Measurements from ENCODE around the gene SAMD3.
"Not testable (repeated sequence)": the region's sequence is repeated elsewhere in the genome, so short reads cannot be mapped to it uniquely, and the experiment has no call there.

Gene SAMD3

DNA sequence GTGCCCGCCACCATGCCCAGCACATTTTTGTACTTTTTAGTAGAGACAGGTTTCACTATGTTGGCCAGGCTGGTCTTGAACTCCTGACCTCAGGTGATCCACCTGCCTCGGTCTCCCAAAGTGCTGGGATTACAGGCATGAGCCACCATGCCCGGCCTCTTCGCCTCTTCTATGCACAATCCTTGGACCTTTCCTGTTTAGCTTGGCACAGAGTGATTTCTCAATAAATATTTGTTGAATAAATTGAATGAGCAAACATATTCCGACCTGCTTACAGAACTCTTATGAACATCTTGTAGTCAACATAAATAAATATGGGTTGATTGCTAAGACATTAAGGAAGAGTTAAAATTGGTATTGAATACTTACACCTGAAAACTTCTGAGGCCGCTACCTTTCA lies 7.8 kb upstream of the SAMD3 start:
- H3K9me3 Mint-ChIP-seq; H3K4me3 Mint-ChIP-seq; H3K27me3 Mint-ChIP-seq; DNase-seq; H3K36me3 Mint-ChIP-seq (ENCODE audit: low read depth); H3K4me1 Mint-ChIP-seq (ENCODE audit: low read depth); H3K27ac Mint-ChIP-seq: not testable (repeated sequence)

DNA sequence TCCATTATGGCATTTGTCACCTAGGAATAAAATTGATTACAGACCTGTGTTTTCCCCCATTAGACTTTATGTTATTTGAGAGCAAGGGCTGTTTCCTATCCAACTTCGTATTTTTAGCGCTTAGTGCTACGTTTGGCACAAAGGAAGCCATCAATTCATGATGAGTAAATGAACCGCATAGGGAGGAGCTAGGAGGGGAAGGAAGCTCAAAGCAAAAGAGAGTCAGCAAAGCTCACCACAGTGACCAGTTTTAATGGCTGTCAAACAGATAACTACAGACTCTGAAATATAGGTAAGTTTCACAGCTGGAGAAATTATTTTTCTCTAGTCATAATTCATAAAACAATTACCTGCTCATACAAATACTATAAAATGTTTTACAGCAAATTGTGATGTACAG lies 6.9 kb upstream of the SAMD3 start:
- H3K4me3 Mint-ChIP-seq = no peak overlapping the region
- H3K9me3 Mint-ChIP-seq = peaks cover 5% of the 10 kb centered on the region
- H3K27ac Mint-ChIP-seq = no peak overlapping the region
- peaks cover 5% of the 10 kb centered on the region for H3K4me1 Mint-ChIP-seq (ENCODE audit: low read depth)
- no peak for DNase-seq
- no peaks in the 10 kb centered on the region for H3K36me3 Mint-ChIP-seq (ENCODE audit: low read depth)
- no peaks in the 10 kb centered on the region for H3K27me3 Mint-ChIP-seq

DNA sequence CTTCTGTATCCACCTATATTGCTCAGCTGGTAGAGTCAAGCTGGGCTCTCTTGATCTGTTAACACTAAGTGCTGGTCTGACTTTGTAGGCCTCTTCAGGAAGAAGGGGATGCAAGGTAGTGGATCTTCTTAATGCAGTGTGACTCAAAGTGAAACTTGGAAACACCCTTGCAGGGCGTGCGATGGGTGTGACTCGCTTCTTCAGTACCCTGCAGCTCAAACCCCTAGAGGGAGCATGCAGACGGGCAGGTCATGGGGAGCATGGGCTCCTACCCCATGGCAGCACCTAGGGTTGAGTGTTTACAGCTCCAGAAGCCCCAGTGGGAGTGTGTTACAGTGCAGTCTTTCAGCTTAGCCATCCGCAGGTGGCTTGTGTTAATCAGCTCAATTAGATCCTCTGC lies 757 bp upstream of the SAMD3 start:
- H3K27ac Mint-ChIP-seq = peak overlapping the region; percentile 61
- peak; percentile 60 for DNase-seq
- no peaks in the 10 kb centered on the region for H3K36me3 Mint-ChIP-seq (ENCODE audit: low read depth)
- peaks cover 5% of the 10 kb centered on the region for H3K9me3 Mint-ChIP-seq
- H3K27me3 Mint-ChIP-seq = no peaks in the 10 kb centered on the region
- peaks cover 36% of the 10 kb centered on the region for H3K4me1 Mint-ChIP-seq (ENCODE audit: low read depth)
- no peak overlapping the region for H3K4me3 Mint-ChIP-seq

DNA sequence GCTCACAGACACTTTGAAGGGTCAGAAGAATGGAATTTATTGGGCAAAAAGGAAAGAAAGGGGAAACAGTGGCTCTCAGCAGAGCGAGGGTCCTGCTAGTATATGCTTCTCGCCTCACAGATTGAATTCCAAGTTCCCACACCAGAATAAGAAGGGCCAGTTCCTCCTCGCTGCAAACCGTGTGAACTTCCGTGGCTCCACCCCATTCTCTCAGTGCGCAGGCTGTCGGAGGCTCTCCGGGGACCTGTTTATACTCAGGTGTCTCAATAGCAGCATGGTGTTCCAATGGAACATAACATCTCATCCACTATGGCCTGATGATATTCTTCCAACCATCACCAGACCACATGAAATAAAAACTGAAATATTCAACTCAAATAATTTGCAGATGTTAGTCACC lies 4.6 kb downstream of the SAMD3 start:
- H3K36me3 Mint-ChIP-seq (ENCODE audit: low read depth) = no peaks in the 10 kb centered on the region
- H3K27ac Mint-ChIP-seq = no peak overlapping the region
- H3K4me3 Mint-ChIP-seq = no peak overlapping the region
- H3K27me3 Mint-ChIP-seq = no peaks in the 10 kb centered on the region
- DNase-seq = no peak
- peaks cover 69% of the 10 kb centered on the region for H3K4me1 Mint-ChIP-seq (ENCODE audit: low read depth)
- no peaks in the 10 kb centered on the region for H3K9me3 Mint-ChIP-seq

DNA sequence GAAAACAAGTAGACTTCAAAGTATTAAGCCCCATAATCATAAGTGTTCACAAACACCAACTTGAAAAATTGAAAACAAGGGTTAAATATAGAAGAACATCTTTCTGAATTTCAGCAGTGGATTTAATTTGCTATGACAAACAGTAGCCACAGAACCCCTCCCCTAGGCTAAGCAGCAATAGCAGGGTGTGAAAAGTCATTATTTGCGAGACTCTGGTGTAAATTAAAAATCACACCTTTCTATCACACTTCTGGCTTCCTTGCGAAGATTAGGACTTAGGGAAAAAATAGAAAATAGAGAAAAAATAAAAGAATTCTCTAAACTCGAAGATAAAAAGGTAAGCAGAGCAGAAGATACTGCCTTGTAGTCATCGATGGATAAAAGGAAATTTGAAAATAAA lies 6.1 kb downstream of the SAMD3 start:
- Mint-ChIP-seq H3K36me3 (ENCODE audit: low read depth) (peaks cover under 1% of the 10 kb centered on the region), H3K27ac (peak overlapping the region; percentile 26), H3K4me1 (ENCODE audit: low read depth) (peaks cover 71% of the 10 kb centered on the region), H3K27me3 (no peaks in the 10 kb centered on the region), H3K4me3 (no peak overlapping the region), H3K9me3 (no peaks in the 10 kb centered on the region)
- DNase-seq = no peak

DNA sequence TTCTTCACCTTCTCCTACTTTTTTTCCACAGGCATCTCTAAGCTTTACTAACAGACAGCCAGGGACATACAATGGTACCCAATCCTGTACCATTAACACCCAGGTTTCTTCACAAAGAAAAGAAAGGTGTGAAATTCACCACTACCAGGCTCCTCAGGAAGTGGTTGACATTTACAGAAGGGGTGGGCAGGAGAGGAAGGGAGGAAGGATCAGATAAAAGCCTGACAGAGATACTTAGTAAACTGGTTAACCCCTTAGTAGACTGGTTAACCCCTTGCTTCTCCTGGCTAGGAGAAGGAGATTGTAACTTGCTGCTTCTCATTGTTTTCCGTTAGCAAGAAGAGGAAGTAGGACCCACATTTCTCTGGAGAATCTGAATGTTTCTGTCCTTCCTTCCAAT lies 7.2 kb downstream of the SAMD3 start:
- Mint-ChIP-seq H3K27me3 (no peaks in the 10 kb centered on the region), H3K27ac (peak overlapping the region; percentile 72), H3K4me3 (peak overlapping the region; percentile 69), H3K9me3 (no peaks in the 10 kb centered on the region), H3K4me1 (ENCODE audit: low read depth) (peaks cover 73% of the 10 kb centered on the region), H3K36me3 (ENCODE audit: low read depth) (peaks cover 3% of the 10 kb centered on the region)
- DNase-seq = no peak

DNA sequence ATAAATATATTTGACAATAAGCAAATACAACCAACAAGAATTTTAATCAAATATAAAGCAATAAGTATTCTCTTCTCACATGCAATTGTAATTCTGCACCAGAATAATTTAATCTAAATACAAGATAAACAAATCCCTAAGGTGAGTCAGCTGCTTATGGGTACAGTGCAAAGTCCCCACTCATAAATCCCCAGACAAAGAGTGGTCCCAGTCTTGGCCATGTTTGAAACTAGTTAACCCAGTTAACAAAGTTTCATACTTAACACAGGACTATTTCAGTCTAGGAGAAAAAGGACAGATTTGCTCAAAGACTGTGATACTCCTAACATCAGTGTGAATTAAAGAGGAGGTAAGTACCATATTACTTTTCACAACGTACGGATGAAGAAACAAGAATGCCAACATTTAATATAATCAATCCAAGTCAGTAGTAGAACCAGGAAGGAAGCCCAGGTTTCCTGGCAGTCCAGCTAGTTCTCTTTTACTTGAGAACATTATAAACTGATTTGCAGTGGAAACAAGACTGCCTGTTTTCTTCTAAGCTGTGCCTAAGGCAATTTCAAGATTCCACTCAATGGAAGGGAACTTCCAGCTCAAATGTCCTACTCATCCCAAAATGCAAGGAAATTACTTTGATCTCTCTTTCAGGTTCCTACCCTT lies 10.4 kb downstream of the SAMD3 start:
- peak overlapping the region; percentile 32 for H3K27ac Mint-ChIP-seq
- peaks cover 27% of the 10 kb centered on the region for H3K36me3 Mint-ChIP-seq (ENCODE audit: low read depth)
- H3K4me3 Mint-ChIP-seq = peak overlapping the region; percentile 28
- no peaks in the 10 kb centered on the region for H3K9me3 Mint-ChIP-seq
- H3K27me3 Mint-ChIP-seq = no peaks in the 10 kb centered on the region
- no peak for DNase-seq
- peaks cover 64% of the 10 kb centered on the region for H3K4me1 Mint-ChIP-seq (ENCODE audit: low read depth)

DNA sequence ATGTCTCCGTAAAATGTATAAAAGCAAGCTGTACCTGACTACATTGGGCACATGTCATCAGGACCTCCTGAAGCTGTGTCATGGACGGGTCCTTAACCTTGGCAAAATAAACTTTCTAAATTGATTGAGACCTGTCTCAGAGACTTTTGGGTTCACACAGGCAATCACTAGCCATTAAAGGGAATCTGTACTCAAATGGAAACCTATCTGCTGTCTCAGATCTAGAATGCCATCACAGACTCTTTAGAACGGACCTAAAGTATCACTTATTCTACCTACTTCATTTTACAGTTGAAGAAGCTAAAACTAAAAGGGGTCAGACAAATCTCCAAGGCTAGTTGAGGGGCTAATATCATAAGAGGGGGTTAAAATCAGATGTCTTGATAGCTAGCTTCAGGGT lies 11.1 kb downstream of the SAMD3 start:
- peak overlapping the region; percentile 68 for H3K27ac Mint-ChIP-seq
- peak overlapping the region; percentile 43 for H3K4me3 Mint-ChIP-seq
- H3K36me3 Mint-ChIP-seq (ENCODE audit: low read depth) = peaks cover 31% of the 10 kb centered on the region
- peaks cover 63% of the 10 kb centered on the region for H3K4me1 Mint-ChIP-seq (ENCODE audit: low read depth)
- no peak for DNase-seq
- no peaks in the 10 kb centered on the region for H3K27me3 Mint-ChIP-seq
- no peaks in the 10 kb centered on the region for H3K9me3 Mint-ChIP-seq

DNA sequence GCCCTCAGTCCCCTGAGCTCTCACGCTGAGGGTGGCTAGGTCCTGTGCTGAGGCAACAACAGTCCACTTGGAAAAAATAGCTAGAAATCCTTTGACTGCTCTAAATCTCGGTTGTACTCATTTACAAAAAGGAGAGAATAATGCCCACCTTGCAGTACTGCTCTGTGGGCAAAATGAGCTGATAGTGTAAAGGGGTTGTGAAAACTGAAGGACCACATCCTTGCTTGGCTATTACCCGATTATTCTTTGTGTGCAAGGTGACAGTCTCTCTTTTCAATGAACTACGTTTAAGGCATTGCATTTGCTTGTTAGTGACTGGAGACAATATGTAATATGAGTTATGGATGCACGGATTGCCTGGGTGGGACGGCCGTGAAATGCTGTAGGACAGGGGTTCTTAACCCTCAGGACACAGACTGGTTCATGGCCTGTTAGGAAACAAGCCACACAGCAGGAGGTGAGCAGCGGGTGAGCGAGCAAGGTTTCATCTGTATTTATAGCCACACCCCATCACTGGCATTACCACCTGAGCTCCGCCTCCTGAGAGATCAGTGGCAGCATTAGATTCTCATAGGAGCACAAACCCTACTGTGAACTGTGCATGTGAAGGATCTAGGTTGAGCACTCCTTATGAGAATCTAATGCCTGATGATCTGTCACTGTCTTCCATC lies 14.6 kb downstream of the SAMD3 start:
- Mint-ChIP-seq H3K36me3 (ENCODE audit: low read depth) (peaks cover 40% of the 10 kb centered on the region), H3K9me3 (no peaks in the 10 kb centered on the region), H3K4me3 (no peak overlapping the region), H3K27ac (no peak overlapping the region), H3K27me3 (no peaks in the 10 kb centered on the region), H3K4me1 (ENCODE audit: low read depth) (peaks cover 52% of the 10 kb centered on the region)
- no peak for DNase-seq

DNA sequence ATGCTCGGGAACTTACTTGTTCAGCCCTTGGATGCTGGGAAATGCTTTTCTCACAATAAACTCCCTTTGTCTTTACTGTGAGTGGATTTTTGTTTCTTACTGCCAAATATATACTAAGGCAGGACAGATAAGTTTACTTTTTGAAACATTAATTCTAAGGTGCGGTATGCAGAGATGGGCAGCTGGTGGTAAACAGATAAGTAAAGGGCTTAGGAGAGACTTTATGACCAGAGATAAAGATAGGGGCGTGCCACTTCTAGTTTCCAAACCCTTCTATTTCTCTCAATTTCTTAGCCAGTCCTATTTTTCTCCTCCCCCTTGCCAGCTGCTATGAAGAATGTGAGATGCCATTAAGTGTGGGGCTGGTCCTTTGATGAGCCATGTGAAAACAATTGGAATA lies 16.3 kb downstream of the SAMD3 start:
- Mint-ChIP-seq H3K27ac (no peak overlapping the region), H3K4me3 (no peak overlapping the region), H3K36me3 (ENCODE audit: low read depth) (peaks cover 39% of the 10 kb centered on the region), H3K27me3 (no peaks in the 10 kb centered on the region), H3K4me1 (ENCODE audit: low read depth) (peaks cover 43% of the 10 kb centered on the region), H3K9me3 (no peaks in the 10 kb centered on the region)
- no peak for DNase-seq

DNA sequence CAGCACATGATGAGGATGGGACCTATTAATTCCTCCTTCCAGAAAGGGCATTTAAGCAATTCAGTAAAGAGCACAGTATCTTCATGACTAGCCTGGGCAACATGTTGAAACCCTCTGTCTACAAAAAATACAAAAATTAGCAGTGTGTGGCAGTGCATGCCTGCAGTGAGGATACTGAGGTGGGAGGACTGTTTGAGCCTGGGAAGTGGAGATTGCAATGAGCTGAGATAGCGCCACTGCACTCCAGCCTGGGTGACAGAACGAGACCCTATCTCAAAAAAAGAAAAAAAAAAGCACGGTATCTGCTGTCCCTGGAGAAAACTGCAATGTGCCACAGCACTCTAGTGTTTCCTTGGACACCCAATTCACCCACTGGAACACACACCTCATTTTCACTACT lies 18.4 kb downstream of the SAMD3 start:
- Mint-ChIP-seq H3K36me3 (ENCODE audit: low read depth) (peaks cover 39% of the 10 kb centered on the region), H3K4me3 (no peak overlapping the region)

DNA sequence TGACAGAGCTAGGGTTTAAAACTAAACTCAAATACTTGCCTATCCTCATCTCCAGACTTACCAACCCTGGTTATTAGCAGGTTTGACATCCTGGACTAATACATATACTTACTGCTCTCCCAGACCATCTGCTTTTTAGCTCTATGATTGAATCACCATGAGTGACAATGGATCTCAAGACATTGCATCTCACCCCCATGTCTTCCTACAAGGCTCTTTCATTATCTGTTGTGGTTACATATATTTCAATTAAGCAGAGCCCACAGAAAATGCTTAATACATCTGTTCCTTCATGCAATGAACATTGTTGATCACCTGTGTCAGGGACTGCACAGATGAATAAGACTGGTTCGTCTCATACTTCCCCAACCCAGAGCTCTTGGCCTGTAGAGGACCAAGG lies 19.4 kb downstream of the SAMD3 start:
- no peak overlapping the region for H3K27ac Mint-ChIP-seq
- no peak overlapping the region for H3K4me3 Mint-ChIP-seq

More for the DNA sequence above, 18.4 kb downstream of the SAMD3 start:
- no peaks in the 10 kb centered on the region for H3K27me3 Mint-ChIP-seq
- no peaks in the 10 kb centered on the region for H3K9me3 Mint-ChIP-seq
- H3K27ac Mint-ChIP-seq = no peak overlapping the region
- DNase-seq = no peak
- peaks cover 35% of the 10 kb centered on the region for H3K4me1 Mint-ChIP-seq (ENCODE audit: low read depth)

DNA sequence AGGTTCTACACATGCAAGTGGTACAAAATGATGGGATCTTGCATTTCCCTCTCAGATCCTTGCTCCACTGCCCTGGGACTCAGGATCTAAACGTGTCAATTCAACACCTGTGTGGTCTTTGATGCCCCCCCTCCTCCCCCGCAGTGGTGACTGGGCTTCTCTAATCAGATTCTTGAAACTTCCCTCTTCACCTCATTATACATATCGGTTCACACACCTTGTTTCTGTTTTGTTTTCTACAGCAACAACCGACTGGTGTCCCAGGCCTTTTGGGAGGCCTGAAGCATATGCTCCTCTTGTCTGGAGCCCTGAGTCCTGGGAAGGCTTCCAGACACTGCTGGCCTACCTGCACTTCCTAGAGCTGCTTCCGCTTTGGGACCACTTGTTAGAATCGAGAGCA lies 20.0 kb downstream of the SAMD3 start:
- H3K9me3 Mint-ChIP-seq = no peaks in the 10 kb centered on the region
- H3K4me3 Mint-ChIP-seq = peak overlapping the region; percentile 5
- no peak for DNase-seq
- H3K27me3 Mint-ChIP-seq = no peaks in the 10 kb centered on the region
- peaks cover 27% of the 10 kb centered on the region for H3K36me3 Mint-ChIP-seq (ENCODE audit: low read depth)
- peaks cover 42% of the 10 kb centered on the region for H3K4me1 Mint-ChIP-seq (ENCODE audit: low read depth)
- H3K27ac Mint-ChIP-seq = peak overlapping the region; percentile 32

More for the DNA sequence above, 19.4 kb downstream of the SAMD3 start:
- H3K9me3 Mint-ChIP-seq = no peaks in the 10 kb centered on the region
- no peak for DNase-seq
- peaks cover 32% of the 10 kb centered on the region for H3K36me3 Mint-ChIP-seq (ENCODE audit: low read depth)
- peaks cover 39% of the 10 kb centered on the region for H3K4me1 Mint-ChIP-seq (ENCODE audit: low read depth)
- no peaks in the 10 kb centered on the region for H3K27me3 Mint-ChIP-seq

DNA sequence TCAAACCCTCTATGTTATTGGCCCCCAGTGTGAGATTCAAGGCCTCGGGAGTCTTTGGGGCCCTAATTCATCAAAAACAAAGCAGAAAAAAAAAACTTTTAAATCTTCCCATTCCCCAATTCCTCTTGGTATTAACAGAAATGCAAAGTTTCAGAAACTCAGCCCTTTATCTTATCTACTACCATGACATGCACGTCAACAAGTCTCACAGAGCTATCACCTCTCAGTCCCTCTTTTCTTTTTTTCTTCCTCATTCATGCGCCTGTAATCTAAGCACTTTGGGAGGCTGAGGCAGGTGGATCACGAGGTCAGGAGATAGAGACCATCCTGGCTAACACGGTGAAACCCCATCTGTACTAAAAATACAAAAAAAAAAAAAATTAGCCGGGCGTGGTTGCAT lies 22.7 kb downstream of the SAMD3 start:
- Mint-ChIP-seq H3K4me3 (no peak overlapping the region), H3K9me3 (no peaks in the 10 kb centered on the region), H3K4me1 (ENCODE audit: low read depth) (peaks cover 41% of the 10 kb centered on the region), H3K27ac (no peak overlapping the region), H3K36me3 (ENCODE audit: low read depth) (peaks cover 12% of the 10 kb centered on the region), H3K27me3 (no peaks in the 10 kb centered on the region)
- no peak for DNase-seq

DNA sequence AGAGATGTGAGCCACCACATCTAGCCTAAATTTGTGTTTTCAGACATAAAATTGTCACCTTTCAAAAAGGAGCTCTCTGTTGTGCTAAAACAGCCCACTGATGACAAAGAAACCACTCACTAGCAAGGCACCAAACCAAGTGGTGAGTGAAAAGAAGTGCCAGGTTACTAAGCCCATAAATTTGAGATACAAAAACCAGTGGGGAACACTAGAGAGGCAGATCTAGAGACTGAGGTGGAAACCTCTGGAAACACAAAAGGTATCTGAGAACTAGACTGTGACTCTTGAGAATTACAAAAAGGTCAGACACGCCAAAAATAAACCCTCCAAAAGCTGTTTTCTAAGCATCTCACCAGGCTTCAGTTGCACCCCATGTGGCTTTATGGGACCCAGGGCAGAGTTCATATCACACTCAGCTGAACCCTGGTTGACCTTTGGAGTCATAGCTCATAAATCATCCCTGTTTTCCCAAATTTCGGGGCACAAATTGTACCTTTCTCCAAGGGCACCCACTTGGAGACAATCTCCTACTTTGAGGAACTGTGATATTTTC lies 24.2 kb downstream of the SAMD3 start:
- Mint-ChIP-seq H3K36me3 (ENCODE audit: low read depth) (peaks cover 11% of the 10 kb centered on the region), H3K27me3 (no peaks in the 10 kb centered on the region), H3K9me3 (no peaks in the 10 kb centered on the region), H3K4me1 (ENCODE audit: low read depth) (peaks cover 39% of the 10 kb centered on the region), H3K4me3 (no peak overlapping the region), H3K27ac (no peak overlapping the region)
- no peak for DNase-seq

Data from activated T-cell treated with anti-CD3 and anti-CD28 coated beads, Interleukin-2, amount 50 U/mL, for 24 hours (primary cell).